Measurements from ENCODE around the gene STOX2. TPM values are rescaled to one million over a fixed set of nuclear protein-coding genes. Genes with fewer than 3 reads are reported as not detected.
A peak's percentile ranks its signal among the peaks of the same experiment; 100 is the strongest.

The STOX2 gene
- total and polyA plus RNA-seq, 2 experiments from 2014 or later = 6.4 to 20.1 TPM

GRCh38 chr4:183986971-183987946 is 82.2 kb downstream of the STOX2 start:
- H3K4me1 ChIP-seq (ENCODE audit: low read depth) = peaks cover 13% of the 10 kb centered on the region
- no peaks in the 10 kb centered on the region for H3K9me3 ChIP-seq (ENCODE audit: low read depth)
- no peak overlapping the region for H3K4me3 ChIP-seq
- peak; percentile 65 to 89 for DNase-seq (ENCODE audit: low read depth in 1 of 2, low spot score in 1 of 2)
- TF ChIP-seq, protein P1, sequence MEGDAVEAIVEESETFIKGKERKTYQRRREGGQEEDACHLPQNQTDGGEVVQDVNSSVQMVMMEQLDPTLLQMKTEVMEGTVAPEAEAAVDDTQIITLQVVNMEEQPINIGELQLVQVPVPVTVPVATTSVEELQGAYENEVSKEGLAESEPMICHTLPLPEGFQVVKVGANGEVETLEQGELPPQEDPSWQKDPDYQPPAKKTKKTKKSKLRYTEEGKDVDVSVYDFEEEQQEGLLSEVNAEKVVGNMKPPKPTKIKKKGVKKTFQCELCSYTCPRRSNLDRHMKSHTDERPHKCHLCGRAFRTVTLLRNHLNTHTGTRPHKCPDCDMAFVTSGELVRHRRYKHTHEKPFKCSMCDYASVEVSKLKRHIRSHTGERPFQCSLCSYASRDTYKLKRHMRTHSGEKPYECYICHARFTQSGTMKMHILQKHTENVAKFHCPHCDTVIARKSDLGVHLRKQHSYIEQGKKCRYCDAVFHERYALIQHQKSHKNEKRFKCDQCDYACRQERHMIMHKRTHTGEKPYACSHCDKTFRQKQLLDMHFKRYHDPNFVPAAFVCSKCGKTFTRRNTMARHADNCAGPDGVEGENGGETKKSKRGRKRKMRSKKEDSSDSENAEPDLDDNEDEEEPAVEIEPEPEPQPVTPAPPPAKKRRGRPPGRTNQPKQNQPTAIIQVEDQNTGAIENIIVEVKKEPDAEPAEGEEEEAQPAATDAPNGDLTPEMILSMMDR (IDR thresholded peaks at IDR 0.05; ENCODE audit: low read depth, low read length) = no peak
- no peaks in the 10 kb centered on the region for H3K36me3 ChIP-seq
- peak overlapping the region; percentile 78 for H3K27ac ChIP-seq
- no peaks in the 10 kb centered on the region for H3K27me3 ChIP-seq

DNA sequence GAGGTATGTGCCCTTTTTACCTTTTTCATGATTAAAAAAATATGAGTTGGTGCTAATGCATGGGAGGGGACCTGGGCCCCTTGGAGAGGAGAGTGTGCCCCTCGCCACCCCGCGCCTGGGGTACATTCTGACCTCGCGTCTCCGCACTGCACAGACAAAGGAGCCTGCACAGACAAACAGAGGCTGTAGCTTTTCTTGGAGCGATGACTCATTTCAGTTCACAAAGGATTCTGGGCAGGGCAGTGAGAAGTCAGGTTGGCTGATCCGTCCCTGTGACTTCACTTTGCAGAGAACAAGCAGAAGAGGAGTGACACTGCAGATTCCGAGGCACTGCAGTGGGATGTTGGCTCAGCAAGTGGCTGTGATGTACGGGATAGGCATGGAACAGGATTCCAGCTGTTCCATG is 82.9 kb downstream of the STOX2 start:
- TF ChIP-seq, protein P1 (IDR thresholded peaks at IDR 0.05; ENCODE audit: low read depth, low read length) = no peak
- DNase-seq (ENCODE audit: low read depth in 1 of 2, low spot score in 1 of 2) = peak; percentile 73 to 87
- Histone ChIP-seq H3K27me3 (no peaks in the 10 kb centered on the region), H3K4me3 (no peak overlapping the region), H3K9me3 (ENCODE audit: low read depth) (no peaks in the 10 kb centered on the region), H3K4me1 (ENCODE audit: low read depth) (peaks cover 13% of the 10 kb centered on the region), H3K27ac (peak overlapping the region; percentile 78), H3K36me3 (no peaks in the 10 kb centered on the region)

GRCh38 chr4:183988874-183989273 is 83.8 kb downstream of the STOX2 start:
- H3K9me3 ChIP-seq (ENCODE audit: low read depth) = no peaks in the 10 kb centered on the region
- H3K27ac ChIP-seq = peak overlapping the region; percentile 78
- H3K4me3 ChIP-seq = no peak overlapping the region
- DNase-seq (ENCODE audit: low read depth in 1 of 2, low spot score in 1 of 2) = no peak
- H3K36me3 ChIP-seq = no peaks in the 10 kb centered on the region
- H3K4me1 ChIP-seq (ENCODE audit: low read depth) = peaks cover 13% of the 10 kb centered on the region
- TF ChIP-seq, protein P1 (IDR thresholded peaks at IDR 0.05; ENCODE audit: low read depth, low read length) = no peak
- H3K27me3 ChIP-seq = no peaks in the 10 kb centered on the region

DNA sequence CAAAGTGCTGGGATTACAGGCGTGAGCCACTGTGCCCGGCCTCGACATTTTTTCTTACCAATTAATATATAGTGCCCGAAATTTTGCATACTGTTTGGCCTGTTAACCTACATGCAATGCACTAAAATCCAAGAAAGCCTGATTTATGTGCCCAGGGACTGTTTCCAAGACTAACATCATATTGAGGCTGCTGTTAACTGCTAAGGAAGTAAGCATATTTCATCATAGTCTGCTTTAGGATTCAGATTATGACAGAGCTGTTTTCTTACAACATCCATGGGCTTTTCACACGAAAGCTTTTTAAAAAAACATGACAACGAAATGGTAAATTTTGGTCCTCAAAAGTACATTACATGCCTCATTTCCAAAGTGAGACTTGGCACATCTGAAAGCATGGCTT is 84.4 kb downstream of the STOX2 start:
- DNase-seq (ENCODE audit: low read depth in 1 of 2, low spot score in 1 of 2) = peak in 1 of 2 donors; percentile 85

GRCh38 chr4:183989931-183990330 is 84.8 kb downstream of the STOX2 start:
- Histone ChIP-seq H3K27me3 (no peaks in the 10 kb centered on the region), H3K27ac (no peak overlapping the region), H3K36me3 (no peaks in the 10 kb centered on the region), H3K9me3 (ENCODE audit: low read depth) (no peaks in the 10 kb centered on the region), H3K4me3 (no peak overlapping the region), H3K4me1 (ENCODE audit: low read depth) (peaks cover 13% of the 10 kb centered on the region)
- peak in 1 of 2 donors; percentile 24 for DNase-seq (ENCODE audit: low read depth in 1 of 2, low spot score in 1 of 2)
- TF ChIP-seq, protein P1 (IDR thresholded peaks at IDR 0.05; ENCODE audit: low read depth, low read length) = no peak

More for the DNA sequence above, 84.4 kb downstream of the STOX2 start:
- H3K4me1 ChIP-seq (ENCODE audit: low read depth) = peaks cover 13% of the 10 kb centered on the region
- no peaks in the 10 kb centered on the region for H3K36me3 ChIP-seq
- no peak overlapping the region for H3K27ac ChIP-seq
- H3K27me3 ChIP-seq = no peaks in the 10 kb centered on the region
- H3K9me3 ChIP-seq (ENCODE audit: low read depth) = no peaks in the 10 kb centered on the region
- no peak overlapping the region for H3K4me3 ChIP-seq
- TF ChIP-seq, protein P1 (IDR thresholded peaks at IDR 0.05; ENCODE audit: low read depth, low read length) = no peak

All from cardiac muscle cell (in vitro differentiated cells and primary cell).